Vagina (tissue), 2 donors: Measurements from ENCODE around the gene ADAMTS12. TPM values are rescaled to one million over a fixed set of nuclear protein-coding genes. Genes with fewer than 3 reads are reported as not detected.

ENCODE experiments used
- DNase-seq, 2 donors: peaks; one replicate each; pipeline ENCODE4 v3.0.0-alpha.2; 2017; ENCODE audit errors: extremely low spot score in 2 of 2
- H3K27ac ChIP-seq: fragments of 200-600 bp; sonication (generic); one replicate; pipeline ENCODE4 v1.5.1; 2019
- H3K27me3 ChIP-seq: fragments of 200-600 bp; sonication (generic); one replicate; pipeline ENCODE4 v1.5.1; 2019
- H3K36me3 ChIP-seq, 2 donors: fragments of 200-600 bp; sonication (generic); one replicate each; pipeline ENCODE4 v1.5.1; 2017 to 2019
- H3K4me1 ChIP-seq: fragments of 200-600 bp; sonication (generic); one replicate; pipeline ENCODE4 v1.5.1; 2019
- H3K4me3 ChIP-seq, 2 donors: fragments of 200-600 bp; sonication (generic); 1 replicate in 1 of 2; 2 replicates in 1 of 2; pipeline ENCODE4 v1.5.1; 2016 to 2019
- H3K9me3 ChIP-seq: fragments of 200-600 bp; sonication (generic); one replicate; pipeline ENCODE4 v1.5.1; 2019
- POLR2A ChIP-seq, 2 donors: fragments of 450-650 bp; IDR thresholded peaks; one replicate each; pipeline ENCODE4 v1.6.1; 2017; ENCODE audit warnings: antibody characterized with exemption in 2 of 2, mild to moderate bottlenecking in 2 of 2, moderate library complexity in 2 of 2
- POLR2AphosphoS5 ChIP-seq, 2 donors: sonication (generic); formaldehyde crosslinking; IDR thresholded peaks; one replicate each; pipeline ENCODE4 v1.9.0; 2017; ENCODE audit warnings: antibody characterized with exemption in 2 of 2, mild to moderate bottlenecking in 2 of 2, low read depth in 1 of 2; ENCODE audit not compliant: insufficient read depth in 1 of 2
- intact Hi-C: fragments of 100-400 bp; cut with DNase I; formaldehyde crosslinking; loops from one replicate; pipeline ENCODE4 v1.15.1; 2023
- total RNA-seq: library from RNA; depleted of rRNA; stranded (reverse); fragments of >200 nt; gene quantifications from one replicate; pipeline ENCODE4 v1.2.3, GENCODE V29; 2016
- TF ChIP-seq, protein P1 (sequence below), 3 experiments: fragments of 450-650 bp in 2 of 3; fragments of 200-600 bp in 1 of 3; sonication (generic) in 1 of 3; IDR thresholded peaks; one replicate each; pipeline ENCODE4 v1.5.1; 2017 to 2019; ENCODE audit warnings: antibody characterized with exemption in 3 of 3, mild to moderate bottlenecking in 2 of 3, moderate library complexity in 2 of 3

ADAMTS12 gene
- total RNA-seq, 1 donor from 2014 or later = 7.6 TPM

DNA sequence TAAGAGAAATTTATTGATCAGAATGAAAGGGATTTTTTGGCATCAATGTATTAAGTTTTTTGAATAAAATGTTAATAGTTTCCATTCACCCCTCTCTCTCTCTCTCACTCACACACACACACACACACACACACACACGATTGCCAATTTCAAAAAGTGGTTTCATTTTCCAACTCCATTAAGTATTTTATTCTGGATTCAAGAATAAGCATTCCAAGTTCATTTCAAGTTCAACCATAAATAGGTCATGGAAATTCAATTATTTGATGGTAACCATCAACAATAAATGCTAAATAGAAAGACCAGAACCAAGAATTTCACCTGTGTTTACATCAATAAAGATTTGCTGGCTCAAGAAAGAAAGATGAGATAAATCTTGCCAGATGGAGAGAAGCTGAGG lies 171.6 kb downstream of the ADAMTS12 start:
- Histone ChIP-seq H3K4me1 (no peaks in the 10 kb centered on the region), H3K27ac (no peak overlapping the region), H3K36me3 (no peaks in the 10 kb centered on the region), H3K9me3 (no peaks in the 10 kb centered on the region), H3K27me3 (no peaks in the 10 kb centered on the region), H3K4me3 (no peak overlapping the region)
- intact Hi-C loops = no loop called here
- no peak for DNase-seq
- TF ChIP-seq POLR2AphosphoS5 (IDR thresholded peaks at IDR 0.05; ENCODE audit: insufficient read depth in 1 of 2, low read depth in 1 of 2) (no peak), POLR2A (IDR thresholded peaks at IDR 0.05) (no peak)
- TF ChIP-seq, protein P1, sequence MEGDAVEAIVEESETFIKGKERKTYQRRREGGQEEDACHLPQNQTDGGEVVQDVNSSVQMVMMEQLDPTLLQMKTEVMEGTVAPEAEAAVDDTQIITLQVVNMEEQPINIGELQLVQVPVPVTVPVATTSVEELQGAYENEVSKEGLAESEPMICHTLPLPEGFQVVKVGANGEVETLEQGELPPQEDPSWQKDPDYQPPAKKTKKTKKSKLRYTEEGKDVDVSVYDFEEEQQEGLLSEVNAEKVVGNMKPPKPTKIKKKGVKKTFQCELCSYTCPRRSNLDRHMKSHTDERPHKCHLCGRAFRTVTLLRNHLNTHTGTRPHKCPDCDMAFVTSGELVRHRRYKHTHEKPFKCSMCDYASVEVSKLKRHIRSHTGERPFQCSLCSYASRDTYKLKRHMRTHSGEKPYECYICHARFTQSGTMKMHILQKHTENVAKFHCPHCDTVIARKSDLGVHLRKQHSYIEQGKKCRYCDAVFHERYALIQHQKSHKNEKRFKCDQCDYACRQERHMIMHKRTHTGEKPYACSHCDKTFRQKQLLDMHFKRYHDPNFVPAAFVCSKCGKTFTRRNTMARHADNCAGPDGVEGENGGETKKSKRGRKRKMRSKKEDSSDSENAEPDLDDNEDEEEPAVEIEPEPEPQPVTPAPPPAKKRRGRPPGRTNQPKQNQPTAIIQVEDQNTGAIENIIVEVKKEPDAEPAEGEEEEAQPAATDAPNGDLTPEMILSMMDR (IDR thresholded peaks at IDR 0.05) = no peak

DNA sequence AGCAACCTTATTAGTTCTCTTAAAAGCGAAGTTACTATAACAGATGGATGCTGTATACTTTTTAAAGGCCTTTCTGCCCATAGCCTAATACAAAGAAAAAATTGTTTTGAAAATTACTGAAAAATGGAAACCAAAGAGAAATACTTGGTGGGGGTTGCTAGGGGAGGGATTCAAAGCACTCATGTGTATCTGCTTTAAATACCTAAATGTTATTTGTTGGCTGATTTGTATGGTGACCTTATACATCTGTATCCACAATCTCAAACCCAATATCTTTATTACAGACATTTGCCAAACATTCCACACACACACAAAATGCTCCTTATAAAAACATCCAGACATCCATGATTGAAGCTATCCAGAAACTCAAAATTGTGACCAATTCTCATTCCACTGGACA lies 172.0 kb downstream of the ADAMTS12 start:
- Histone ChIP-seq H3K27ac (no peak overlapping the region), H3K27me3 (no peaks in the 10 kb centered on the region), H3K36me3 (no peaks in the 10 kb centered on the region), H3K9me3 (no peaks in the 10 kb centered on the region), H3K4me3 (no peak overlapping the region), H3K4me1 (no peaks in the 10 kb centered on the region)
- intact Hi-C loops = no loop called here
- no peak for DNase-seq
- TF ChIP-seq, protein P1 (IDR thresholded peaks at IDR 0.05) = no peak
- TF ChIP-seq POLR2AphosphoS5 (IDR thresholded peaks at IDR 0.05; ENCODE audit: insufficient read depth in 1 of 2, low read depth in 1 of 2) (no peak), POLR2A (IDR thresholded peaks at IDR 0.05) (no peak)

DNA sequence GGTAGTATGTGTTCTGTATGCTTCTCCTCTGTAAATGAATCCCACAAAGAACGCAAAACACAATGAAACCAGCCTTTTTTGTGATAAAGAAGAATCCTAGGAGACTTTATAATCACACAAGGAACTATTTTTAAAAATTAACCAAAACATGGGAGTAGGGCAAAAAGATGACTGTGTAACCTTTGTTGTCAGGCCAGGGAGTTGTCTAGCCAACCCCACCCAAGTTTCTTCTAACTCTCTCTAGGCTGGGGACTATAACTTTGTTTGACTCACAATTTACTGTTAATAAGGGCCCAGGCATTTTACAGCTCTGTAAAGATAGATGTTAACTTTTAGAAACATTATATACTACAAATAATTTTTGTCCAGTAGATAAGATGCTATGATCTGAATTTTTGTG lies 176.1 kb downstream of the ADAMTS12 start:
- DNase-seq = no peak
- no peaks in the 10 kb centered on the region for H3K27me3 ChIP-seq
- TF ChIP-seq POLR2AphosphoS5 (IDR thresholded peaks at IDR 0.05; ENCODE audit: insufficient read depth in 1 of 2, low read depth in 1 of 2) = no peak
- TF ChIP-seq, protein P1 (IDR thresholded peaks at IDR 0.05) = no peak
- no peak for TF ChIP-seq POLR2A (IDR thresholded peaks at IDR 0.05)
- H3K27ac ChIP-seq = no peak overlapping the region
- H3K9me3 ChIP-seq = no peaks in the 10 kb centered on the region
- no peak overlapping the region for H3K4me3 ChIP-seq
- intact Hi-C loops = no loop called here
- H3K36me3 ChIP-seq = no peaks in the 10 kb centered on the region
- H3K4me1 ChIP-seq = peaks cover 10% of the 10 kb centered on the region

DNA sequence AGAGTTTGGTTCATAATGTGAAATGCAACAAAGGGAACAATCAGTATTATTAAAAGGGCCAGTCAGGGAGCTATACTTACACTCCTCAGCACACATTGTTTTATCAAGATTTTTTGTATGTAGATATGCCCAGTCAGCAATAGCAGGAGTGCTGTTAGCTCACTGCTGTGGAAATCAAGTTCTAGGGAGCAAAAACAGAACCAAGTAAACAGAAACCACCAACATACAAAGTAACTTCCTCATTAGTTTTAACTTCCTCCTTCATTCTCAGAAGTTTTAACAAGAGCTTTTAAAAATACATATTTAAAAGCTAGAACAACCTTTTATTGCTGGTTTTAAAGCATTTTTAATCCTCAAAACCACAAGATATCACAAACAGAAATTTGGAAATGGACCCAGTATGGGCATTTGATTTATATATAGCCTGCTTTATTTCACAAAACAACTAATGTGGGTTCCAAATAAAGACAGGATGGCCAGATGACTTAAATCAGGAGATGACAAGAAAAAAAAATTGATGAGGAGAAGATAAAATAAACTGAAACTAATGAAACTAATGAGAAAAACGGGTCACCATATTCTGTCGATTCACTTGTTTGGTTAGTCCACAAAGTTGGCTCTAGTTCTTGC lies 178.5 kb downstream of the ADAMTS12 start:
- no peak for TF ChIP-seq POLR2AphosphoS5 (IDR thresholded peaks at IDR 0.05; ENCODE audit: insufficient read depth in 1 of 2, low read depth in 1 of 2)
- TF ChIP-seq POLR2A (IDR thresholded peaks at IDR 0.05) = no peak
- TF ChIP-seq, protein P1 (IDR thresholded peaks at IDR 0.05) = no peak
- no peaks in the 10 kb centered on the region for H3K27me3 ChIP-seq
- no peaks in the 10 kb centered on the region for H3K9me3 ChIP-seq
- intact Hi-C loops = no loop called here
- no peak overlapping the region for H3K27ac ChIP-seq
- H3K4me3 ChIP-seq = no peak overlapping the region
- H3K4me1 ChIP-seq = peaks cover 10% of the 10 kb centered on the region
- no peak for DNase-seq
- H3K36me3 ChIP-seq = no peaks in the 10 kb centered on the region

DNA sequence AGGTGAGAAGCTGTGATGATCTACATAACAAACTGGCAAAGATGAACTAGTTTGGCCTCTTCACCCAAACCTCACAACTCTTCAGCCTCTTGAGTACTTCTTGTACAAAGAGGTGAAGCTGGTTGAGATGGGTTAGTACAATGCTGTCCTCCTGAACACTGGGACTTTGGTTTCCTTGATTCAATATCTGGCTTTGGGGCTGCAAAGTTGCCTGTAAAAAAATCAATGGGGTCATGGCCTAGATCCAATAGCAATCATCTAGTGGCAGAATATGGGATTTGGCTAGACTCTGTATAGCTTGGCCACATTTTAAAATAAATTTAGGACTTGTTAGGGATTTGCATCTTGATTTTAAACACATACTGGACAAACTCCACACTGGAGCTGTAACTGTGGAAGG lies 179.1 kb downstream of the ADAMTS12 start:
- no peaks in the 10 kb centered on the region for H3K36me3 ChIP-seq
- DNase-seq = no peak
- no peak overlapping the region for H3K4me3 ChIP-seq
- intact Hi-C loops = no loop called here
- H3K9me3 ChIP-seq = no peaks in the 10 kb centered on the region
- TF ChIP-seq POLR2AphosphoS5 (IDR thresholded peaks at IDR 0.05; ENCODE audit: insufficient read depth in 1 of 2, low read depth in 1 of 2) = no peak
- TF ChIP-seq, protein P1 (IDR thresholded peaks at IDR 0.05) = no peak
- TF ChIP-seq POLR2A (IDR thresholded peaks at IDR 0.05) = no peak
- no peaks in the 10 kb centered on the region for H3K27me3 ChIP-seq
- no peak overlapping the region for H3K27ac ChIP-seq
- peaks cover 10% of the 10 kb centered on the region for H3K4me1 ChIP-seq
